Activated CD4-positive, alpha-beta T cell treated with anti-CD3 and anti-CD28 coated beads for 1 hour (primary cell): ENCODE data around the gene ZCCHC3.

Experiments
- DNase-seq: peaks from one replicate; pipeline ENCODE4 v3.0.0-alpha.2; 2020

Gene ZCCHC3

GRCh38 chr20:347640-348484, 50.5 kb downstream of the ZCCHC3 start:
- peak; percentile 27 for DNase-seq

- DNase-seq = no peak
Measured at GRCh38 chr20:348972-349841, 51.8 kb downstream of the ZCCHC3 start.
